OCI-LY3 (cell line): ENCODE data around the gene CRHR2.

ENCODE experiments used
- H2AFZ ChIP-seq: fragments of 200-600, 300-600 bp; shearing (Covaris generic); 2 replicates; pipeline ENCODE4 v1.6.0; 2014; ENCODE audit warnings: antibody characterized with exemption, low read depth, low read length
- H3K27ac ChIP-seq: fragments of 200-600, 300-600 bp; sonication (generic); 2 replicates; pipeline ENCODE4 v1.5.1; 2014; ENCODE audit warnings: mild to moderate bottlenecking, low read length, moderate library complexity, mixed read lengths
- H3K27me3 ChIP-seq: fragments of 200-600, 300-600 bp; sonication (generic); 2 replicates; pipeline ENCODE4 v1.6.1; 2014; ENCODE audit warnings: low read depth, low read length, mixed read lengths
- H3K36me3 ChIP-seq: fragments of 200-600, 300-600 bp; sonication (generic); replicated peaks from 2 replicates; pipeline ENCODE3; 2014; ENCODE audit warnings: low read depth, low read length, mixed read lengths
- H3K4me1 ChIP-seq: fragments of 300-600, 200-600 bp; sonication (generic); 2 replicates; pipeline ENCODE4 v1.6.1; 2014; ENCODE audit warnings: low read length, mixed read lengths
- H3K4me2 ChIP-seq: fragments of 200-600, 300-600 bp; sonication (generic); 2 replicates; pipeline ENCODE4 v1.6.1; 2014; ENCODE audit warnings: low read length, mixed read lengths
- H3K4me3 ChIP-seq: fragments of 300-600, 200-600 bp; sonication (generic); 2 replicates; pipeline ENCODE4 v1.5.1; 2014; ENCODE audit warnings: antibody characterized with exemption, mild to moderate bottlenecking, low read length, moderate library complexity
- H3K79me2 ChIP-seq: fragments of 300-600, 200-600 bp; shearing (Covaris generic); 2 replicates; pipeline ENCODE4 v1.6.1; 2014; ENCODE audit warnings: mild to moderate bottlenecking, low read length, mixed read lengths
- H3K9ac ChIP-seq: fragments of 300-600, 200-600 bp; shearing (Covaris generic); 2 replicates; pipeline ENCODE4 v1.6.0; 2014; ENCODE audit warnings: mild to moderate bottlenecking, low read length, moderate library complexity
- H3K9me3 ChIP-seq: fragments of 200-600, 300-600 bp; shearing (Covaris generic); 2 replicates; pipeline ENCODE4 v1.6.1; 2014; ENCODE audit warnings: low read length, mixed read lengths; ENCODE audit not compliant: insufficient read depth
- H4K20me1 ChIP-seq: fragments of 200-600, 300-600 bp; sonication (generic); 2 replicates; pipeline ENCODE4 v1.6.1; 2016; ENCODE audit warnings: low read length, mixed read lengths; ENCODE audit not compliant: insufficient read depth
- EZH2phosphoT487 ChIP-seq: fragments of 200-600 bp; shearing (Covaris generic); IDR thresholded peaks from 2 replicates; pipeline ENCODE4 v1.6.1; 2018; ENCODE audit warnings: antibody characterized with exemption, mixed run types, low read depth
- TF ChIP-seq, protein P1 (sequence below): fragments of 200-600, 300-600 bp; sonication (generic); IDR thresholded peaks from 2 replicates; pipeline ENCODE4 v1.5.1; 2014; ENCODE audit warnings: antibody characterized with exemption, low read length, low read depth

The CRHR2 gene

DNA sequence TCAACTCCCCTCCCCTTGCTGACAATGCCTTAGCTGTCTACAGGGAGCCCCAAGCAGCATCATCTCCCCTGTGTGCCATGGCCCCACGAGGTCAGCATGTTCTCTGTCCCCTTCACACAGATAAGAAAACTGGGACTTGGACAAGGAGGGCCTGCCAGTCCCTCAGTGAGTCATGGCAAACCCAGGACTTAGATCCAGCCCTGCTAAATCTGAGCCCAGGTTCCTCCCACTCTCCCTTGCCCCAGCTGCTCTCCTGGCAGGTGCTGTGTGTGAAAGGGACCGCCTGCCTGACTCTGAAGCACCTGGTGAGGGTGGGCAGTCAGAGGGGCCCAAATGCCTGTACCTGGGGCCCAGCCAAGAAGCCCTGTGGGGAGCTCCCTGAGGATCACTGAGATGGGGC is 7.4 kb downstream of the CRHR2 start:
- no peak overlapping the region for H3K9ac ChIP-seq
- H3K9me3 ChIP-seq: no peaks in the 10 kb centered on the region
- no peaks in the 10 kb centered on the region for H3K4me1 ChIP-seq
- no peak overlapping the region for H3K4me2 ChIP-seq
- no peaks in the 10 kb centered on the region for H4K20me1 ChIP-seq
- H3K27ac ChIP-seq: no peak overlapping the region
- H3K4me3 ChIP-seq: no peak overlapping the region
- H2AFZ ChIP-seq: no peak overlapping the region
- H3K79me2 ChIP-seq: no peaks in the 10 kb centered on the region
- H3K27me3 ChIP-seq: peaks cover 10% of the 10 kb centered on the region; the same call in 1 of the 2 replicates
- H3K36me3 ChIP-seq: no peaks in the 10 kb centered on the region
- TF ChIP-seq, protein P1, sequence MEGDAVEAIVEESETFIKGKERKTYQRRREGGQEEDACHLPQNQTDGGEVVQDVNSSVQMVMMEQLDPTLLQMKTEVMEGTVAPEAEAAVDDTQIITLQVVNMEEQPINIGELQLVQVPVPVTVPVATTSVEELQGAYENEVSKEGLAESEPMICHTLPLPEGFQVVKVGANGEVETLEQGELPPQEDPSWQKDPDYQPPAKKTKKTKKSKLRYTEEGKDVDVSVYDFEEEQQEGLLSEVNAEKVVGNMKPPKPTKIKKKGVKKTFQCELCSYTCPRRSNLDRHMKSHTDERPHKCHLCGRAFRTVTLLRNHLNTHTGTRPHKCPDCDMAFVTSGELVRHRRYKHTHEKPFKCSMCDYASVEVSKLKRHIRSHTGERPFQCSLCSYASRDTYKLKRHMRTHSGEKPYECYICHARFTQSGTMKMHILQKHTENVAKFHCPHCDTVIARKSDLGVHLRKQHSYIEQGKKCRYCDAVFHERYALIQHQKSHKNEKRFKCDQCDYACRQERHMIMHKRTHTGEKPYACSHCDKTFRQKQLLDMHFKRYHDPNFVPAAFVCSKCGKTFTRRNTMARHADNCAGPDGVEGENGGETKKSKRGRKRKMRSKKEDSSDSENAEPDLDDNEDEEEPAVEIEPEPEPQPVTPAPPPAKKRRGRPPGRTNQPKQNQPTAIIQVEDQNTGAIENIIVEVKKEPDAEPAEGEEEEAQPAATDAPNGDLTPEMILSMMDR: no peak
- no peak for TF ChIP-seq EZH2phosphoT487

DNA sequence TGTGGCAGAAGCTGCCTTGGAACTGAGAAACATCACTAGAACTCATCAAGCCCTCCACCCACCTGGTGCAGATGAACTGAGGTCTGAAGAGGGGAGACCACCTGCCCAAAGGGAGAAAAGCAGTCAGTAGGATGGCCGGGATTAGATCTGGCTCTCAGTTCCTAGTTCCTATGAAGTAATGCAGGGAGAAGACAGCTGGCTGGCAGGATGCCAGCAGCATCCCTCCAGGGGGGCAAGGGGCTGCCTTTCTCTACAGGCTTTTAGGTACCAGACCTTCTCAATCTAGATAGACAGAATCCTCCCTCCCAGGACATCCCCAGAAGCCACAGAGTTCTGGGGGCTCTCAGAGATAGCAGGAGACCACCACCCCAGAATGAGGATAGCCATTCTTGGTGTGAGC is 7.8 kb downstream of the CRHR2 start:
- no peak for TF ChIP-seq EZH2phosphoT487
- TF ChIP-seq, protein P1: no peak
- Histone ChIP-seq H3K79me2 (no peaks in the 10 kb centered on the region), H4K20me1 (no peaks in the 10 kb centered on the region), H3K9ac (no peak overlapping the region), H3K4me1 (no peaks in the 10 kb centered on the region), H2AFZ (no peak overlapping the region), H3K27me3 (peaks cover 10% of the 10 kb centered on the region; the same call in 1 of the 2 replicates), H3K27ac (no peak overlapping the region), H3K9me3 (no peaks in the 10 kb centered on the region), H3K4me2 (no peak overlapping the region), H3K36me3 (no peaks in the 10 kb centered on the region), H3K4me3 (no peak overlapping the region)

DNA sequence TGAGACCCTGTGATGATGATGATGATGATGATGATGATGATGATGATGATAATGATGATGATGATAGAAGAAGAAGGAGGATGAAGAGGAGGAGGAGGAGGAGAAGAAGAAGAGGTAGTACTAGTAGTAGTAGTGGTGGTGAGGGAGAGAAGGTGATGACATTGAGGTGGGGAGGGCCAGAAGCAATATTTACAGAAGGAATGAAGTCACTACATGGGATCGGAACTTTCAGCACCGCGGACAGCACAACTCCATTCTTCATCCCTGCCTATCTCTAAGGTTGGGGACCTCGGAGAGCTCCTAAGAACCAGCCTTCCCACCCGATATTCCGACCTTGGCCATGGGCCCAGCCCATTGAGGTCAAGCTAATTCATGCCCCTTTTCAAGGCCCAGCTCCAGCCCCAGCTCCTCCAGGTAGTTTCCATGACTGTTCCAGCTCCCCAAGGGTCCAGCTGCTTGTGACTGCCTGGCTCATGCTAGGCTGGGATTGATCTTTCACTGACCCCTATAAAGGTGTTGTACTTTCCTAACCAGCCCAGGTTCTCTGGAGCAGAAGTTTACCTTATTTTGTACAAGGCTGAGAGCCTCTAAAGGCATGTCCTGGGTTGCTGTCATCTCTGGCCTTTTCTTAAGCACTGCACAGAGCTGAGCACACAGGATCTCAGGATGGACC is 10.3 kb downstream of the CRHR2 start:
- H3K4me1 ChIP-seq: no peaks in the 10 kb centered on the region
- no peaks in the 10 kb centered on the region for H3K36me3 ChIP-seq
- H4K20me1 ChIP-seq: no peaks in the 10 kb centered on the region
- H2AFZ ChIP-seq: no peak overlapping the region
- TF ChIP-seq, protein P1: no peak
- no peak for TF ChIP-seq EZH2phosphoT487
- no peak overlapping the region for H3K9ac ChIP-seq
- no peaks in the 10 kb centered on the region for H3K79me2 ChIP-seq
- no peaks in the 10 kb centered on the region for H3K9me3 ChIP-seq
- H3K27me3 ChIP-seq: 0 out of 2 replicates have a peak, but pooled peaks cover 3% of the 10 kb centered on the region
- no peak overlapping the region for H3K27ac ChIP-seq
- H3K4me2 ChIP-seq: no peak overlapping the region
- no peak overlapping the region for H3K4me3 ChIP-seq

DNA sequence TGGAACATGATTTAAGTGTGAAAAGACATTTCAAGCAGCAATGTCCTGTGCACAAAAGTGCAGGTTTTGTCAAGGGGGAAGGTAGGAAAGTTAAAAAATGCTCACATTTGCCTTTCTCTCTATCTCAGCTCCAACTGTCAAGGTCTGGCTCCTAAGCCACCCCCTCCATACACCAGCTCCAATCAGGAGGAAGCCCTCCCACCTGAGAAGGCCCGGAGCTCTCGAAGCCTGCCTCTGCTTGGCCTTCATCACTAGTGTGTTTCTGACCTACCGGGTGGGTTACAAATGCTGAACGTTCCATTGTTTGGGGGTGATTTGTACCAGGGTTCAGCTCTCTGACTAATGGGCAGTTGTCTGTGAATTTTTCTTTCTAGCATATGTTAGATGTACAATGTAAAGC is 14.2 kb downstream of the CRHR2 start:
- no peaks in the 10 kb centered on the region for H3K79me2 ChIP-seq
- no peak overlapping the region for H3K9ac ChIP-seq
- H4K20me1 ChIP-seq: no peaks in the 10 kb centered on the region
- H3K36me3 ChIP-seq: no peaks in the 10 kb centered on the region
- no peaks in the 10 kb centered on the region for H3K27me3 ChIP-seq
- H2AFZ ChIP-seq: no peak overlapping the region
- H3K4me1 ChIP-seq: no peaks in the 10 kb centered on the region
- H3K4me2 ChIP-seq: no peak overlapping the region
- TF ChIP-seq, protein P1: no peak
- no peak overlapping the region for H3K4me3 ChIP-seq
- H3K9me3 ChIP-seq: no peaks in the 10 kb centered on the region
- no peak overlapping the region for H3K27ac ChIP-seq
